Mesenchymal stem cell (in vitro differentiated cells and primary cell): ENCODE data around the gene ANO6.

Source experiments
- DNase-seq: peaks from one replicate; pipeline ENCODE4 v3.0.0-alpha.2; 2013
- H2AFZ ChIP-seq: one replicate; pipeline ENCODE4 v1.6.1; 2013; ENCODE audit warnings: low read depth, mild to moderate bottlenecking, control low read depth, inconsistent platforms, low read length, moderate library complexity
- H2AK5ac ChIP-seq: 2 replicates; pipeline ENCODE4 v1.6.1; 2013; ENCODE audit warnings: low read length, moderate library complexity, mild to moderate bottlenecking, inconsistent platforms; ENCODE audit not compliant: severe bottlenecking
- H2BK120ac ChIP-seq: one replicate; pipeline ENCODE4 v1.6.1; 2013; ENCODE audit warnings: low read depth, mild to moderate bottlenecking, inconsistent platforms, low read length, moderate library complexity
- H2BK12ac ChIP-seq, 2 experiments: one replicate each; pipeline ENCODE4 v1.6.1; 2013; ENCODE audit warnings: inconsistent platforms in 2 of 2, low read length in 2 of 2, mild to moderate bottlenecking in 2 of 2, moderate library complexity in 2 of 2, control low read depth in 1 of 2
- H2BK15ac ChIP-seq: one replicate; pipeline ENCODE4 v1.6.1; 2013; ENCODE audit warnings: mild to moderate bottlenecking, low read depth, inconsistent platforms; ENCODE audit not compliant: poor library complexity, severe bottlenecking
- H2BK5ac ChIP-seq: 2 replicates; pipeline ENCODE4 v1.6.1; 2013; ENCODE audit warnings: low read depth, mild to moderate bottlenecking, low read length, control low read depth, inconsistent platforms; ENCODE audit not compliant: poor library complexity, severe bottlenecking
- H3K14ac ChIP-seq, 2 experiments: one replicate each; pipeline ENCODE4 v1.6.1; 2013; ENCODE audit warnings: inconsistent platforms in 2 of 2, low read length in 2 of 2, control low read depth in 1 of 2, mild to moderate bottlenecking in 1 of 2, moderate library complexity in 1 of 2
- H3K18ac ChIP-seq, 2 experiments: one replicate each; pipeline ENCODE4 v1.6.1; 2013; ENCODE audit warnings: inconsistent platforms in 2 of 2, low read length in 2 of 2, control low read depth in 1 of 2, low read depth in 1 of 2, mild to moderate bottlenecking in 1 of 2
- H3K23ac ChIP-seq, 2 experiments: one replicate each; pipeline ENCODE4 v1.6.1; 2013; ENCODE audit warnings: inconsistent platforms in 2 of 2, low read length in 2 of 2, mild to moderate bottlenecking in 2 of 2, moderate library complexity in 2 of 2, control low read depth in 1 of 2
- H3K27ac ChIP-seq: 2 replicates; pipeline ENCODE4 v1.5.1; 2013; ENCODE audit warnings: mild to moderate bottlenecking, moderate library complexity, low read length, control low read depth, inconsistent platforms; ENCODE audit not compliant: poor library complexity, severe bottlenecking
- H3K27me3 ChIP-seq, 2 experiments: 2 replicates each; pipeline versions ENCODE4 v1.6.1 to v1.7.0; 2013; ENCODE audit warnings: low read length in 2 of 2, mild to moderate bottlenecking in 2 of 2, moderate library complexity in 2 of 2, control low read depth in 1 of 2, inconsistent platforms in 1 of 2; ENCODE audit not compliant: control insufficient read depth in 1 of 2, insufficient read depth in 1 of 2
- H3K36me3 ChIP-seq, 2 experiments: 2 replicates each; pipeline versions ENCODE4 v1.6.1 to v1.7.0; 2013; ENCODE audit warnings: low read length in 2 of 2, control low read depth in 1 of 2, inconsistent platforms in 1 of 2, low read depth in 1 of 2, mild to moderate bottlenecking in 1 of 2; ENCODE audit not compliant: insufficient read depth in 2 of 2, control insufficient read depth in 1 of 2
- H3K4ac ChIP-seq, 2 experiments: one replicate each; pipeline ENCODE4 v1.6.1; 2013; ENCODE audit warnings: inconsistent platforms in 2 of 2, low read length in 2 of 2, mild to moderate bottlenecking in 2 of 2, moderate library complexity in 2 of 2, control low read depth in 1 of 2, low read depth in 1 of 2
- H3K4me1 ChIP-seq: 2 replicates; pipeline ENCODE4 v1.6.1; 2013; ENCODE audit warnings: low read depth, low read length, control low read depth; ENCODE audit not compliant: control insufficient read depth, insufficient read depth
- H3K4me2 ChIP-seq: 2 replicates; pipeline ENCODE4 v1.6.1; 2013; ENCODE audit warnings: low read length, mild to moderate bottlenecking, inconsistent platforms; ENCODE audit not compliant: poor library complexity, severe bottlenecking
- H3K4me3 ChIP-seq, 2 experiments: 2 replicates each; pipeline versions ENCODE4 v1.5.1 to v1.7.0; 2013; ENCODE audit warnings: low read length in 2 of 2, mild to moderate bottlenecking in 2 of 2, control low read depth in 1 of 2, low read depth in 1 of 2; ENCODE audit not compliant: insufficient read depth in 1 of 2
- H3K79me1 ChIP-seq: replicated peaks from 2 replicates; pipeline ENCODE4 v1.6.1; 2013; ENCODE audit warnings: mild to moderate bottlenecking, control low read depth, low read length, inconsistent platforms; ENCODE audit not compliant: poor library complexity, severe bottlenecking
- H3K9ac ChIP-seq: 2 replicates; pipeline ENCODE4 v1.7.0; 2013; ENCODE audit warnings: mild to moderate bottlenecking, low read length, moderate library complexity
- H3K9me3 ChIP-seq: 2 replicates; pipeline ENCODE4 v1.7.0; 2013; ENCODE audit warnings: mild to moderate bottlenecking, low read length; ENCODE audit not compliant: control insufficient read depth
- H4K8ac ChIP-seq: one replicate; pipeline ENCODE4 v1.6.1; 2013; ENCODE audit warnings: inconsistent platforms, mild to moderate bottlenecking, low read length, moderate library complexity
- H4K91ac ChIP-seq: one replicate; pipeline ENCODE4 v1.6.1; 2013; ENCODE audit warnings: mild to moderate bottlenecking, low read length, inconsistent platforms
- WGBS: methylation state at CpG from one replicate; pipeline ENCODE4 v1.1.7; 2013; ENCODE audit warnings: mixed read lengths; 5-methylcytosine and 5-hydroxymethylcytosine counted together

ANO6 gene

GRCh38 chr12:45433441-45433868 lies 217.6 kb downstream of the ANO6 start:
- Histone ChIP-seq H3K9ac (no peak overlapping the region), H2BK120ac (no peak overlapping the region), H2BK5ac (no peak overlapping the region), H3K14ac (no peak overlapping the region), H3K79me1 (no peaks in the 10 kb centered on the region), H3K4me3 (no peak overlapping the region), H2AFZ (no peak overlapping the region), H2BK12ac (no peak overlapping the region), H4K91ac (no peak overlapping the region), H3K23ac (no peak overlapping the region), H3K9me3 (no peaks in the 10 kb centered on the region), H3K18ac (no peak overlapping the region), H3K27me3 (no peaks in the 10 kb centered on the region), H4K8ac (no peak overlapping the region), H3K27ac (peak overlapping the region; percentile 3), H3K4me2 (no peak overlapping the region), H2AK5ac (no peak overlapping the region), H3K36me3 (peaks cover 9 to 52% of the 10 kb centered on the region in 2 experiments), H3K4me1 (peaks cover 5% of the 10 kb centered on the region), H2BK15ac (no peak overlapping the region), H3K4ac (no peak overlapping the region)
- WGBS, result 59% methylated on average over 6 of the region's 6 CpGs
- no peak for DNase-seq

- Histone ChIP-seq H3K4me2 (no peak overlapping the region), H2BK12ac (no peak overlapping the region), H2BK120ac (no peak overlapping the region), H3K27ac (no peak overlapping the region), H3K79me1 (no peaks in the 10 kb centered on the region), H3K4me3 (no peak overlapping the region), H3K36me3 (peaks cover 9 to 46% of the 10 kb centered on the region in 2 experiments), H2AK5ac (no peak overlapping the region), H3K27me3 (no peaks in the 10 kb centered on the region), H4K91ac (no peak overlapping the region), H3K18ac (no peak overlapping the region), H4K8ac (no peak overlapping the region), H3K4ac (no peak overlapping the region), H3K23ac (no peak overlapping the region), H3K9ac (no peak overlapping the region), H2AFZ (no peak overlapping the region), H3K9me3 (no peaks in the 10 kb centered on the region), H3K14ac (no peak overlapping the region), H2BK5ac (no peak overlapping the region), H3K4me1 (peaks cover 5% of the 10 kb centered on the region), H2BK15ac (no peak overlapping the region)
- DNase-seq, result no peak
- WGBS, result 96% methylated on average over 7 of the region's 7 CpGs
Observed at GRCh38 chr12:45434094-45434493, 218.2 kb downstream of the ANO6 start.

- Histone ChIP-seq H3K4me3 (no peak overlapping the region), H3K4me1 (peaks cover 5% of the 10 kb centered on the region), H2AFZ (no peak overlapping the region), H2BK120ac (no peak overlapping the region), H3K9ac (no peak overlapping the region), H4K8ac (no peak overlapping the region), H3K79me1 (no peaks in the 10 kb centered on the region), H2BK15ac (no peak overlapping the region), H2BK5ac (no peak overlapping the region), H3K14ac (no peak overlapping the region), H2AK5ac (peak overlapping the region; percentile 37), H3K27ac (no peak overlapping the region), H3K4me2 (no peak overlapping the region), H3K4ac (no peak overlapping the region), H3K9me3 (peaks cover 3% of the 10 kb centered on the region), H2BK12ac (no peak overlapping the region), H3K27me3 (no peaks in the 10 kb centered on the region), H3K18ac (peak overlapping the region in 1 of 2 experiments; percentile 33), H4K91ac (no peak overlapping the region), H3K23ac (no peak overlapping the region), H3K36me3 (peaks cover 3 to 25% of the 10 kb centered on the region in 2 experiments)
- no peak for DNase-seq
- WGBS, result 100% methylated on average over 2 of the region's 3 CpGs
Observed at GRCh38 chr12:45435945-45436710, 220.2 kb downstream of the ANO6 start.

GRCh38 chr12:45439039-45439438 lies 223.1 kb downstream of the ANO6 start:
- H2BK120ac ChIP-seq, result no peak overlapping the region
- H2BK5ac ChIP-seq, result no peak overlapping the region
- H3K36me3 ChIP-seq, result peaks cover 0 to 5% of the 10 kb centered on the region in 2 experiments
- no peak overlapping the region for H2AK5ac ChIP-seq
- H3K27ac ChIP-seq, result no peak overlapping the region
- no peak overlapping the region for H4K8ac ChIP-seq
- no peaks in the 10 kb centered on the region for H3K27me3 ChIP-seq
- H3K9me3 ChIP-seq, result peaks cover 28% of the 10 kb centered on the region
- H3K4me2 ChIP-seq, result no peak overlapping the region
- H2BK12ac ChIP-seq, result no peak overlapping the region
- no peak overlapping the region for H2BK15ac ChIP-seq
- H3K4me3 ChIP-seq, result no peak overlapping the region
- H3K14ac ChIP-seq, result no peak overlapping the region
- no peaks in the 10 kb centered on the region for H3K79me1 ChIP-seq
- H4K91ac ChIP-seq, result no peak overlapping the region
- H3K18ac ChIP-seq, result no peak overlapping the region
- no peak overlapping the region for H3K23ac ChIP-seq
- WGBS, result 100% methylated on average over 4 of the region's 4 CpGs
- no peak overlapping the region for H3K4ac ChIP-seq
- no peak for DNase-seq
- H3K9ac ChIP-seq, result no peak overlapping the region
- H2AFZ ChIP-seq, result no peak overlapping the region
- no peaks in the 10 kb centered on the region for H3K4me1 ChIP-seq
